HG03378 (cell line): ENCODE measurements around the gene MYO15A.

Experiments
- ATAC-seq: cut with Tn5 transposase; IDR thresholded peaks from one replicate; pipeline ENCODE4 v1.9.1; 2021; ENCODE audit warnings: mild to moderate bottlenecking, moderate library complexity; ENCODE audit not compliant: unreplicated experiment

Gene MYO15A

DNA sequence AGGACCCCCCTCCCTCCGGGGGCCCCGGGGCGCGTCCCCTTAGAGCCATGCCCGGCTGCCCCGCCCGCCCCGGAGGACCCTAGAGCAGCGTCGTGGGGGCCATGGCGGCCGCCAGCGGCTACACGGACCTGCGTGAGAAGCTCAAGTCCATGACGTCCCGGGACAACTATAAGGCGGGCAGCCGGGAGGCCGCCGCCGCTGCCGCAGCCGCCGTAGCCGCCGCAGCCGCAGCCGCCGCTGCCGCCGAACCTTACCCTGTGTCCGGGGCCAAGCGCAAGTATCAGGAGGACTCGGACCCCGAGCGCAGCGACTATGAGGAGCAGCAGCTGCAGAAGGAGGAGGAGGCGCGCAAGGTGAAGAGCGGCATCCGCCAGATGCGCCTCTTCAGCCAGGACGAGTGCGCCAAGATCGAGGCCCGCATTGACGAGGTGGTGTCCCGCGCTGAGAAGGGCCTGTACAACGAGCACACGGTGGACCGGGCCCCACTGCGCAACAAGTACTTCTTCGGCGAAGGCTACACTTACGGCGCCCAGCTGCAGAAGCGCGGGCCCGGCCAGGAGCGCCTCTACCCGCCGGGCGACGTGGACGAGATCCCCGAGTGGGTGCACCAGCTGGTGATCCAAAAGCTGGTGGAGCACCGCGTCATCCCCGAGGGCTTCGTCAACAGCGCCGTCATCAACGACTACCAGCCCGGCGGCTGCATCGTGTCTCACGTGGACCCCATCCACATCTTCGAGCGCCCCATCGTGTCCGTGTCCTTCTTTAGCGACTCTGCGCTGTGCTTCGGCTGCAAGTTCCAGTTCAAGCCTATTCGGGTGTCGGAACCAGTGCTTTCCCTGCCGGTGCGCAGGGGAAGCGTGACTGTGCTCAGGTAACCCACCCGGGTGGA lies 75.8 kb downstream of the MYO15A start:
- ATAC-seq, result no peak

- no peak for ATAC-seq
Measured at GRCh38 chr17:18185391-18185790, 76.8 kb downstream of the MYO15A start.

GRCh38 chr17:18185832-18186626 lies 77.5 kb downstream of the MYO15A start:
- no peak for ATAC-seq

- no peak for ATAC-seq
Measured at GRCh38 chr17:18186627-18186982, 78.0 kb downstream of the MYO15A start.

GRCh38 chr17:18187226-18187625 lies 78.7 kb downstream of the MYO15A start:
- no peak for ATAC-seq

- no peak for ATAC-seq
Measured at GRCh38 chr17:18187821-18188761, 79.5 kb downstream of the MYO15A start.

DNA sequence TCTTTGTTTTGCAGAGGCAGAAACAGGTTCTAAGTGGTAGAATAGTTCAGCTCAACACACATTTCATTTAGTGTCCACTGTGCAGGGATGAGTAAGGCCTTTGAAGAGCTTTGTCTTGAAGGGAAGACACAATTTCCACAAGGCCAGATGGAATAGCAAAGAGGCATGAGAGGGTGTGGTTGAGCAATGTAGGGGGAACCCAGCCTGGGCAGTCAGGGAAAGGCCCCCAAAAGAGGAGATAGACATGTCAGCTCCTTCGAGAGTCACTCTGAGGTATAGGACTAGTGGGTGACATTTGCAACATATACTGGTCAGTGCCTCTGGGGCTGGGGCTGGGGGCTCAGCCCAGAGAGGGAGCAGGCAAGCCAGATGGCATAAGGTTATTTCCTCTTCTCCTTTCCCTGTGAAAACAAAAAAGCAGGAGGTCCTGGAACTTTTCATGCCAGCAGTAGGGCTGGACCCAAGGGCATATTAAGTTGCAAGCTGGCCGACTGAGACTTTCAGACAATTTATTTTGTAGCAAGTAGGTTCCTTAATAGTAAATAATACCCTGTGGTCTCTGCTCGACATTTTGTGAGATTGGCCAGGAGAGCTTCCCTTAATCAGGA lies 82.2 kb downstream of the MYO15A start:
- no peak for ATAC-seq

GRCh38 chr17:18191236-18191667 lies 82.7 kb downstream of the MYO15A start:
- no peak for ATAC-seq

GRCh38 chr17:18191967-18192366 lies 83.4 kb downstream of the MYO15A start:
- ATAC-seq, result no peak

DNA sequence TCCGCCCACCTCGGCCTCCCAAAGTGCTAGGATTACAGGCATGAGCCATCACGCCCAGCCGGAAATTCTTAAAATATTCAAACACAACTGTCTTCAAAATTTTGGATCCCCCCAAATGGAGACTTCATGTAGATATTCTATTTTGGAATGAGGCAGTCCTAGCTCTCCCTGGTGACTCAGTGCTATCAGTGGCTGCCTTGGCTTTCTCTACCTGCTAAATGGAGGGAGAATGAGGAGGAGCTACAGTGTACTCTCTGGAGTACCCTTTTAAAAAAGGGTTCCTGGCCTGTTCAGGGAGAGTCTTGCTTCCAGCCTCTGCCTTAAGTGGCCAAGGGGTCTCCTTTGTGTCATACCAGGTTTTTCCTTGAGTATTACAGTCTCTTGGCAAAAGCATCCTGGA lies 85.8 kb downstream of the MYO15A start:
- no peak for ATAC-seq

- ATAC-seq, result no peak
Measured at GRCh38 chr17:18194804-18195203, 86.2 kb downstream of the MYO15A start.

DNA sequence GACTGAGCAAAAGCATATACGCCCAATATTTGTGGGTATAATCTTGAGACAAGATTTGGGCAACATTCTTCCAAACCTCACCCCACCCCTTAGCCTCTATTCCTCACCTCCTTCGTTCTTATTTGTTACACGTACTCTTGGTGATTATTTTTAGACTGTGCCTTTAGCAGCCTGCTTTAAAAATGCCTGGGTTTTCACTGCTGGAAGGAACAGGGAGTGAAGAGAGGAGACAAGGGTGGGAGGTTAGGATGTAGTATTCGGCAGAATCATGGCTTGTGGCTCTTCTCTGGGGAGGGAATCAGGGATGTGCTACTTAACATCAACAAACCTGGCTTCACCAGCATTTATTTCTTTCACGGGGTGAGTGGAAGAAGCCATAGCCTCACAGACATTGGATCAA lies 86.7 kb downstream of the MYO15A start:
- ATAC-seq, result no peak

- no peak for ATAC-seq
Measured at GRCh38 chr17:18197535-18198194, 89.1 kb downstream of the MYO15A start.

DNA sequence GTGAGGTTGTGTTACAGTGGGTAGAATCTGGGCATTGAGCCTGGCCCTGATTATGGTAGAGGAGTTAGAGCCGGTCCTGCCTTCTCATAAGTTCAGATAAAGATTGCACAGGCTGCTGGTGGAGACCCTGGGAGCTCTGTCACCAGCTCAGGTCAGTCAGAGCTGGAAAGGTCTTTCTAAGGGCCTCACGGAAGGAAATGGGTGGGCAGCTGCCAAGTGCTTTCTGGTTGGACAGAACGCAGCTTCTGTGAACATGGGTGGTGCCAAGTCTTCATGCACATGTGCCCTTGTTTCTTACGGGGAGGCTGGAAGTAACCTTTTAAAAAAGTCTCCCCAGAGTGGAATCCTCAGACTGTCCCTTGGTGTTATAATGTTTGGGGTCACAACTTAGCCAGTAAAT lies 90.0 kb downstream of the MYO15A start:
- no peak for ATAC-seq

DNA sequence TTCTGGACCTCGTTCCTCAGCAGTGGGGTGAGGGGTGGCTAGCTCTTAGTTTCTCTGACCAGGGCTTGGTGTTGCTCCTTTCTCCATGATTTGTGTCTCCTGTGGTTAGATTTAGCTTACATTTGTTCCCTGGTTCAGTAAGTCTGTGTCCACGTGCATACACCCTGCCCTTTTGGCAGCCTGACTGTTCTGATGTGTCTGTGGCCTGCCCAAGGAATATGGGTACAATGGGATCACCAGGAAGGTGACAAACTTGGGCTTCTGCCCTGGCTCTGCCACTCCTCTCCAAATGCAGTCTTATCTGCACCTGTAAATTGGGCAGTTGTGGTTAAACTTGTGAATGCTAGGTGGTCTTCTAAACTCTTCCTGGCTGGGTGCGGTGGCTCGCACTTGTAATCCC lies 92.6 kb downstream of the MYO15A start:
- ATAC-seq, result no peak

DNA sequence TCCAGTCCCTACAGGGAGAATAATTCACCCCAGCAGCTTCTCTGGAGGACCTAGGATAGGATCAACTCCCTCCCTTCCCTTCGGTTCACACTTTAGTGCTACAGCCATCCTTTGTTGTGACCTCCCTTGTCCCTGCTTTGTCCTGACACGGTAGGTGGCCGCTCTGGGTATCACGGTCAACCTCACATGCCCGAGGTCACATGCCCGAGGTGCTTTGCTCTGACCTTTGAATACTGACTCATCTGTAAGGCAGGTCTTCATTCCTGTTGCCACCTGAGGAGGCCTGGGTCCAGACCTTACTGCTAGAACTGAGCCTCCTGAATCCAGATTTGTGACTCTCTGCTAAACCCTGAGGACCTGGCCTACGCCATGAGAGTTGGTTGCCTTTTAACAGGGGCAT lies 94.8 kb downstream of the MYO15A start:
- no peak for ATAC-seq

- no peak for ATAC-seq
Measured at GRCh38 chr17:18205861-18206260, 97.3 kb downstream of the MYO15A start.

- no peak for ATAC-seq
Measured at GRCh38 chr17:18206962-18207361, 98.4 kb downstream of the MYO15A start.

DNA sequence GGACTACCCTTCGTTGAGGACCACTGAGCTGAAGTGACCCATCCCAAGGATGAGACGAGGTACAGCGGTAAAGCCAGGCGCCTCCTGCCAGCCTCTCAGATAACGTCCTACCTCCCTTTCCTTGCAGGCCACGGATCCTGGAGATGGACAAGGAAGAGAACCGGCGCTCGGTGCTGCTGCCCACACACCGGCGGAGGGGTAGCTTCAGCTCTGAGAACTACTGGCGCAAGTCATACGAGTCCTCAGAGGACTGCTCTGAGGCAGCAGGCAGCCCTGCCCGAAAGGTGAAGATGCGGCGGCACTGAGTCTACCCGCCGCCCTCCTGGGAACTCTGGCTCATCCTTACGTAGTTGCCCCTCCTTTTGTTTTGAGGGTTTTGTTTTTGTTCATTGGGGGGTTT lies 99.5 kb downstream of the MYO15A start:
- ATAC-seq, result no peak

DNA sequence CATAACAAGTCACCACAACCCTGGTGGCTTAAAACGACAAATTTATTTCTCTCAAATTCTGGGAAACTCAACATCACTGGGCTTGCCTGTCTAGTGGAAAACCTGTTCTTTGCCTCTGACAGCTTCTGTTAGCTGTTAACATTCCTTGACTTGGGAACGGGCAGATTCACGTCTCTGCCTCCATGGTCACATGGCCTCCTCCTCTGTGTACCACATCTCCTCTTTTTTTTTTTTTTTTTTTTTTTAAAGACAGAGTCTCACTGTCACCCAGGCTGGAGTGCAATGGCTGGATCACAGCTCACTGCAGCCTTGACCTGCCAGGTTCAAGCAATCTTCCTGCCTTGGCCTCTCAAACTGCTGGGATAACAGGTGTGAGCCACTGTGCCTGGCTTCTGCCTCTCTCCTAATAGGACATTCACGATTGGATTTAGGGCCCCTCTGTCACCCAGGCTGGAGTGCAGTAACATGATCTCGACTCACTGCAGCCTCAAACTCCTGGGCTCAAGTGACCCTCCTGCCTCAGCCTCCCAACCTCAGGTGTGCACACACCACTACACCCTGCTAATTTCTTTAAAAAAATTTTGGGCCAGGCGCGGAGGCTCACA lies 105.2 kb downstream of the MYO15A start:
- no peak for ATAC-seq
